ENCODE results near the gene NRK.

The NRK gene

DNA sequence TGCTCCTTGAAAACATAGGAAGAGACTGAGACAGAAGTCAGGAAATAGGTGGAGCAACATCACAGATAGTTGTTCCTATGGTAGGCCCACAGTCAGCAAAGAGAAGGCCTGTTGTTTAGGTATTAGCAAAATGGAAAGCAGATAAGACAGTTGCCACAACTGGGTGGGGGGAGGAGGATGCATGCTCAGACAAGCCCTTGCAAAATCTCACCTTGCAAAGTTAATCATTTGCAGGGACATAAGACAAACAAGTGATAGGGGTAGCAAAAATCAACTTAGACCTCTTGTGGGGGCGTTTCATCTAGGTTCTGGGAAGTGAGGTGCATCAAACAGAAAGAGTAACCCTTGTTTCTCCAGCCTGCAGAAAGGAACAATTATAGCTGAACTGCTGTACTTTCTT, 185.5 kb downstream of the NRK start:
- in situ Hi-C loops (cut with HindIII; ENCODE audit: low pct_ligation_motif_present, low pct_unique_long_range_greater_than_20kb, low sequenced_read_pairs): no loop called here
- no peak for DNase-seq

All from ACHN (cell line).